T-helper 1 cell treated with Interleukin-12 subunit alpha and Interleukin-12 subunit beta and Interleukin-4 antibody, amounts not matched to agents 30 μg/mL and 1 μg/mL, for 36 hours (primary cell): ENCODE data around the gene KRTAP5-10.
"Not testable (repeated sequence)": the region's sequence is repeated elsewhere in the genome, so short reads cannot be mapped to it uniquely, and the experiment has no call there.

Experiments
- H3K27ac Mint-ChIP-seq: one replicate; pipeline ENCODE4 v1.8.0; 2021; ENCODE audit warnings: mild to moderate bottlenecking, mixed read lengths
- H3K27me3 Mint-ChIP-seq: one replicate; pipeline ENCODE4 v1.8.0; 2021; ENCODE audit warnings: low read depth, mixed read lengths
- H3K36me3 Mint-ChIP-seq: one replicate; pipeline ENCODE4 v1.8.0; 2021; ENCODE audit warnings: low read depth, mixed read lengths
- H3K4me1 Mint-ChIP-seq: one replicate; pipeline ENCODE4 v1.8.0; 2021; ENCODE audit warnings: low read depth, mixed read lengths
- H3K4me3 Mint-ChIP-seq: one replicate; pipeline ENCODE4 v1.8.0; 2021; ENCODE audit warnings: mild to moderate bottlenecking, moderate library complexity, mixed read lengths
- H3K9me3 Mint-ChIP-seq: one replicate; pipeline ENCODE4 v1.8.0; 2021; ENCODE audit warnings: mixed read lengths

The KRTAP5-10 gene

GRCh38 chr11:71555508-71555907 is 9.9 kb upstream of the KRTAP5-10 start:
- no peaks in the 10 kb centered on the region for H3K4me1 Mint-ChIP-seq
- no peaks in the 10 kb centered on the region for H3K9me3 Mint-ChIP-seq
- H3K27ac Mint-ChIP-seq = no peak overlapping the region
- no peak overlapping the region for H3K4me3 Mint-ChIP-seq
- H3K27me3 Mint-ChIP-seq = peaks cover 8% of the 10 kb centered on the region
- H3K36me3 Mint-ChIP-seq = no peaks in the 10 kb centered on the region

GRCh38 chr11:71556018-71556417 is 9.3 kb upstream of the KRTAP5-10 start:
- Mint-ChIP-seq H3K27me3 (peaks cover 10% of the 10 kb centered on the region), H3K9me3 (no peaks in the 10 kb centered on the region), H3K4me3 (no peak overlapping the region), H3K36me3 (no peaks in the 10 kb centered on the region), H3K27ac (no peak overlapping the region), H3K4me1 (no peaks in the 10 kb centered on the region)

- Mint-ChIP-seq H3K36me3 (no peaks in the 10 kb centered on the region), H3K27ac (no peak overlapping the region), H3K27me3 (peaks cover 18% of the 10 kb centered on the region), H3K4me1 (no peaks in the 10 kb centered on the region), H3K4me3 (no peak overlapping the region), H3K9me3 (no peaks in the 10 kb centered on the region)
Observed at GRCh38 chr11:71557257-71557656, 8.1 kb upstream of the KRTAP5-10 start.

- no peaks in the 10 kb centered on the region for H3K36me3 Mint-ChIP-seq
- H3K4me1 Mint-ChIP-seq = peaks cover 3% of the 10 kb centered on the region
- H3K9me3 Mint-ChIP-seq = no peaks in the 10 kb centered on the region
- H3K27ac Mint-ChIP-seq = no peak overlapping the region
- H3K4me3 Mint-ChIP-seq = no peak overlapping the region
- H3K27me3 Mint-ChIP-seq = peaks cover 29% of the 10 kb centered on the region
Observed at GRCh38 chr11:71558996-71559395, 6.4 kb upstream of the KRTAP5-10 start.

GRCh38 chr11:71562120-71562519 is 3.2 kb upstream of the KRTAP5-10 start:
- Mint-ChIP-seq H3K27me3 (peaks cover 36% of the 10 kb centered on the region), H3K36me3 (no peaks in the 10 kb centered on the region), H3K4me3 (no peak overlapping the region), H3K9me3 (no peaks in the 10 kb centered on the region), H3K27ac (no peak overlapping the region), H3K4me1 (peaks cover 3% of the 10 kb centered on the region)

GRCh38 chr11:71563406-71563805 is 2.0 kb upstream of the KRTAP5-10 start:
- Mint-ChIP-seq H3K36me3 (no peaks in the 10 kb centered on the region), H3K27ac (no peak overlapping the region), H3K4me1 (peaks cover 6% of the 10 kb centered on the region), H3K4me3 (no peak overlapping the region), H3K27me3 (peaks cover 31% of the 10 kb centered on the region), H3K9me3 (no peaks in the 10 kb centered on the region)

- H3K27ac Mint-ChIP-seq = no peak overlapping the region
- H3K4me3 Mint-ChIP-seq = no peak overlapping the region
- H3K4me1 Mint-ChIP-seq = peaks cover 6% of the 10 kb centered on the region
- H3K9me3 Mint-ChIP-seq = no peaks in the 10 kb centered on the region
- no peaks in the 10 kb centered on the region for H3K36me3 Mint-ChIP-seq
- peaks cover 31% of the 10 kb centered on the region for H3K27me3 Mint-ChIP-seq
Observed at GRCh38 chr11:71564430-71564829, 933 bp upstream of the KRTAP5-10 start.

- Mint-ChIP-seq H3K27me3 (peaks cover 27% of the 10 kb centered on the region), H3K4me1 (peaks cover 6% of the 10 kb centered on the region), H3K9me3 (no peaks in the 10 kb centered on the region), H3K4me3 (no peak overlapping the region), H3K36me3 (no peaks in the 10 kb centered on the region), H3K27ac (no peak overlapping the region)
Observed at GRCh38 chr11:71566081-71566620, 788 bp downstream of the KRTAP5-10 start.

GRCh38 chr11:71566626-71567599 is 1.6 kb downstream of the KRTAP5-10 start:
- not testable (repeated sequence) for H3K27ac Mint-ChIP-seq, H3K4me1 Mint-ChIP-seq

GRCh38 chr11:71567633-71568032 is 2.3 kb downstream of the KRTAP5-10 start:
- H3K36me3 Mint-ChIP-seq, H3K9me3 Mint-ChIP-seq, H3K4me1 Mint-ChIP-seq, H3K27ac Mint-ChIP-seq, H3K4me3 Mint-ChIP-seq: not testable (repeated sequence)
- H3K27me3 Mint-ChIP-seq = peaks cover 21% of the 10 kb centered on the region

More at GRCh38 chr11:71566626-71567599, 1.6 kb downstream of the KRTAP5-10 start:
- H3K4me3 Mint-ChIP-seq, H3K9me3 Mint-ChIP-seq, H3K36me3 Mint-ChIP-seq: not testable (repeated sequence)
- H3K27me3 Mint-ChIP-seq = peaks cover 21% of the 10 kb centered on the region

GRCh38 chr11:71568704-71569349 is 3.5 kb downstream of the KRTAP5-10 start:
- Mint-ChIP-seq H3K4me1 (peaks cover 3% of the 10 kb centered on the region), H3K9me3 (no peaks in the 10 kb centered on the region), H3K27me3 (peaks cover 11% of the 10 kb centered on the region), H3K36me3 (no peaks in the 10 kb centered on the region), H3K4me3 (no peak overlapping the region), H3K27ac (no peak overlapping the region)

- not testable (repeated sequence) for H3K4me1 Mint-ChIP-seq
Observed at GRCh38 chr11:71571101-71571850, 5.9 kb downstream of the KRTAP5-10 start.

GRCh38 chr11:71572811-71573210 is 7.4 kb downstream of the KRTAP5-10 start:
- Mint-ChIP-seq H3K27ac (no peak overlapping the region), H3K4me1 (no peaks in the 10 kb centered on the region), H3K9me3 (no peaks in the 10 kb centered on the region), H3K36me3 (no peaks in the 10 kb centered on the region), H3K27me3 (no peaks in the 10 kb centered on the region), H3K4me3 (no peak overlapping the region)

More at GRCh38 chr11:71571101-71571850, 5.9 kb downstream of the KRTAP5-10 start:
- H3K36me3 Mint-ChIP-seq, H3K9me3 Mint-ChIP-seq, H3K27ac Mint-ChIP-seq, H3K4me3 Mint-ChIP-seq, H3K27me3 Mint-ChIP-seq: not testable (repeated sequence)

GRCh38 chr11:71574418-71574817 is 9.1 kb downstream of the KRTAP5-10 start:
- Mint-ChIP-seq H3K9me3 (no peaks in the 10 kb centered on the region), H3K27ac (no peak overlapping the region), H3K36me3 (no peaks in the 10 kb centered on the region), H3K4me1 (no peaks in the 10 kb centered on the region), H3K27me3 (no peaks in the 10 kb centered on the region), H3K4me3 (no peak overlapping the region)
